Gastroesophageal sphincter (tissue), 3 donors: ENCODE measurements around the gene CHST11.

Experiments used
- CTCF ChIP-seq, 4 experiments: fragments of 200-600 bp in 2 of 4; fragments of 450-650 bp in 2 of 4; sonication (generic) in 1 of 4; IDR thresholded peaks; one replicate each; pipeline ENCODE4 v1.5.1; 2017 to 2019; ENCODE audit warnings: antibody characterized with exemption in 4 of 4, mild to moderate bottlenecking in 2 of 4, moderate library complexity in 2 of 4
- EP300 ChIP-seq: sonication (generic); formaldehyde crosslinking; IDR thresholded peaks from one replicate; pipeline ENCODE4 v1.6.1; 2017; ENCODE audit warnings: antibody characterized with exemption, mild to moderate bottlenecking
- POLR2A ChIP-seq, 2 donors: fragments of 450-650 bp; IDR thresholded peaks; one replicate each; pipeline ENCODE4 v1.6.1; 2017; ENCODE audit warnings: antibody characterized with exemption in 2 of 2, mild to moderate bottlenecking in 2 of 2, moderate library complexity in 1 of 2

- no peak for TF ChIP-seq POLR2A (IDR thresholded peaks at IDR 0.05)
- TF ChIP-seq CTCF (IDR thresholded peaks at IDR 0.05), result no peak
- TF ChIP-seq EP300, result no peak
These were observed 76.4 kb downstream of the CHST11 start for GRCh38 chr12:104533134-104533533.
